GM12878 (cell line): ENCODE measurements around the gene KCNA3. TPM values are rescaled to one million over a fixed set of nuclear protein-coding genes. Genes with fewer than 3 reads are reported as not detected.

Source experiments
- ATAC-seq: fragments of 200-7000 bp; cut with Tn5 transposase; 3 replicates; pipeline ENCODE4 v1.9.1; 2020; ENCODE audit warnings: mild to moderate bottlenecking, moderate library complexity
- Bru-seq: library from RNA; stranded (reverse); fragments of 400-500 nt; gene quantifications from one replicate; lab custom pipeline; 2021; lab: Mats Ljungman, UMichigan
- BruChase-seq, 2 experiments: library from RNA; stranded (reverse); fragments of 400-500 nt; gene quantifications; one replicate each; lab custom pipeline; 2021; lab: Mats Ljungman, UMichigan
- BruUV-seq: library from RNA; stranded (reverse); fragments of 400-500 nt; replicated peaks from 2 replicates; lab custom pipeline; 2021; lab: Mats Ljungman, UMichigan
- CTCF ChIA-PET: fragments of 300-600 bp; sonication (Branson Sonifier 250); formaldehyde crosslinking; extraction: SDS; loops from one replicate; lab custom pipeline; 2021; ENCODE audit warnings: inconsistent platforms; lab: Yijun Ruan, JAX
- POLR2A ChIA-PET: fragments of 350-600 bp; formaldehyde crosslinking; extraction: SDS; loops from one replicate; lab custom pipeline; 2021; ENCODE audit warnings: inconsistent platforms; lab: Charles Lee
- RAD21 ChIA-PET: fragments of 300-600 bp; sonication (Branson Sonifier 250); formaldehyde crosslinking; loops from one replicate; lab custom pipeline; 2023; ENCODE audit warnings: antibody characterized with exemption; ENCODE audit not compliant: unreplicated experiment; lab: Charles Lee
- SMC1A ChIA-PET: fragments of 300-600 bp; sonication (Branson Sonifier 250); formaldehyde crosslinking; loops from one replicate; lab custom pipeline; 2023; ENCODE audit not compliant: unreplicated experiment, uncharacterized antibody; lab: Charles Lee
- DNase-seq: peaks from one replicate; pipeline ENCODE4 v3.0.0-alpha.2; 2011; ENCODE audit warnings: low read depth, low spot score
- FAIRE-seq: peaks from 3 replicates; lab custom pipeline; 2011; peaks lifted over from hg19 to GRCh38; lab: Jason Lieb, UNC
- H2AFZ ChIP-seq: 2 replicates; pipeline ENCODE4 v1.6.0; 2011; ENCODE audit warnings: low read depth, low read length, control low read depth; ENCODE audit not compliant: control insufficient read depth
- H3K27ac ChIP-seq: 2 replicates; pipeline ENCODE4 v1.5.1; 2011; ENCODE audit warnings: control low read depth; ENCODE audit not compliant: control insufficient read depth, insufficient read depth
- H3K27me3 ChIP-seq, 2 experiments: replicated peaks in 1 of 2; 2 replicates each; pipeline versions ENCODE4 v1.6.0 to v1.6.1; 2011; ENCODE audit warnings: low read length in 1 of 2; ENCODE audit not compliant: control insufficient read depth in 2 of 2, insufficient read depth in 2 of 2
- H3K36me3 ChIP-seq, 2 experiments: 2 replicates each; pipeline ENCODE4 v1.5.1; 2011; ENCODE audit warnings: low read length in 1 of 2; ENCODE audit not compliant: control insufficient read depth in 2 of 2, insufficient read depth in 2 of 2
- H3K4me1 ChIP-seq: 2 replicates; pipeline ENCODE4 v1.6.1; 2011; ENCODE audit warnings: mild to moderate bottlenecking, low read length, moderate library complexity, mixed read lengths; ENCODE audit not compliant: control insufficient read depth, insufficient read depth
- H3K4me2 ChIP-seq: 2 replicates; pipeline ENCODE4 v1.6.0; 2011; ENCODE audit warnings: control low read depth; ENCODE audit not compliant: control insufficient read depth, insufficient read depth
- H3K4me3 ChIP-seq: fragments of 200-600 bp; sonication (generic); 2 replicates; pipeline ENCODE4 v1.5.1; 2016
- H3K79me2 ChIP-seq: 2 replicates; pipeline ENCODE4 v1.6.0; 2011; ENCODE audit warnings: low read length; ENCODE audit not compliant: control insufficient read depth, insufficient read depth
- H3K9ac ChIP-seq: 2 replicates; pipeline ENCODE4 v1.8.0; 2011; ENCODE audit warnings: low read length, control low read depth, mixed read lengths; ENCODE audit not compliant: control insufficient read depth, insufficient read depth
- H3K9me3 ChIP-seq: replicated peaks from 3 replicates; pipeline ENCODE4 v1.5.1; 2011; ENCODE audit warnings: mild to moderate bottlenecking, low read length; ENCODE audit not compliant: control insufficient read depth, insufficient read depth
- H4K20me1 ChIP-seq: 2 replicates; pipeline ENCODE4 v1.6.0; 2011; ENCODE audit not compliant: control insufficient read depth, insufficient read depth
- BHLHE40 ChIP-seq, 2 experiments: fragments of 450-650 bp in 1 of 2; IDR thresholded peaks; 2 replicates each; pipeline ENCODE4 v1.6.1; 2011 to 2017; ENCODE audit warnings: low read depth in 2 of 2, borderline replicate concordance in 1 of 2, improper control_type of control experiment in 1 of 2, low read length in 1 of 2, mild to moderate bottlenecking in 1 of 2
- CBFB ChIP-seq: IDR thresholded peaks from 2 replicates; pipeline ENCODE4 v1.6.1; 2016; ENCODE audit warnings: antibody characterized with exemption, low read depth
- CREB1 ChIP-seq: IDR thresholded peaks from 2 replicates; pipeline ENCODE4 v1.6.1; 2012; ENCODE audit warnings: low read depth, mild to moderate bottlenecking, inconsistent platforms
- DPF2 ChIP-seq: fragments of 450-650 bp; IDR thresholded peaks from 2 replicates; pipeline ENCODE4 v1.6.1; 2017; ENCODE audit warnings: mild to moderate bottlenecking
- EGR1 ChIP-seq, 2 experiments: IDR thresholded peaks; 1 replicate in 1 of 2; 2 replicates in 1 of 2; pipeline ENCODE4 v1.6.1; 2011 to 2012; ENCODE audit warnings: low read depth in 2 of 2, low read length in 2 of 2, borderline replicate concordance in 1 of 2, mild to moderate bottlenecking in 1 of 2, moderate library complexity in 1 of 2
- GATAD2B ChIP-seq: fragments of 450-650 bp; conservative IDR thresholded peaks from 2 replicates; pipeline ENCODE4 v1.6.1; 2017; ENCODE audit warnings: low read depth, mild to moderate bottlenecking, moderate library complexity
- IKZF1 ChIP-seq: fragments of 450-650 bp; conservative IDR thresholded peaks from 2 replicates; pipeline ENCODE4 v1.6.1; 2017; ENCODE audit warnings: antibody characterized with exemption, mild to moderate bottlenecking
- LARP7 ChIP-seq: fragments of 450-650 bp; IDR thresholded peaks from 2 replicates; pipeline ENCODE4 v1.6.1; 2017; ENCODE audit warnings: mild to moderate bottlenecking
- MAX ChIP-seq: IDR thresholded peaks from 2 replicates; pipeline ENCODE4 v1.6.1; 2012; ENCODE audit warnings: low read depth, low read length, improper control_type of control experiment
- POLR2A ChIP-seq: IDR thresholded peaks from 2 replicates; pipeline ENCODE4 v1.6.1; 2011; ENCODE audit warnings: low read depth, mild to moderate bottlenecking, low read length
- REST ChIP-seq: IDR thresholded peaks from 2 replicates; pipeline ENCODE4 v1.6.1; 2012; ENCODE audit warnings: mild to moderate bottlenecking, low read depth, low read length
- SMARCA5 ChIP-seq: fragments of 450-650 bp; IDR thresholded peaks from 2 replicates; pipeline ENCODE4 v1.6.1; 2017; ENCODE audit warnings: mild to moderate bottlenecking
- SREBF1 ChIP-seq: IDR thresholded peaks from 2 replicates; pipeline ENCODE4 v1.6.1; 2012; ENCODE audit warnings: mild to moderate bottlenecking, low read length
- TCF3 ChIP-seq: IDR thresholded peaks from 2 replicates; pipeline ENCODE4 v1.6.1; 2012; ENCODE audit warnings: low read depth, mild to moderate bottlenecking, low read length, borderline replicate concordance; ENCODE audit not compliant: insufficient read depth
- WGBS: methylation state at CpG from one replicate; pipeline ENCODE4 v1.1.6; 2016; ENCODE audit warnings: low lambda C conversion rate; ENCODE audit not compliant: insufficient replicate concordance, insufficient coverage; ENCODE audit errors: missing lambda C conversion rate; 5-methylcytosine and 5-hydroxymethylcytosine counted together
- in situ Hi-C: fragments of 300-500 bp; cut with MboI; formaldehyde crosslinking; loops from 9 replicates; pipeline ENCODE4 v1.14.3; 2018; ENCODE audit warnings: mixed read lengths
- intact Hi-C: fragments of 100-400 bp; cut with micrococcal nuclease; formaldehyde crosslinking; loops from one replicate; pipeline ENCODE4 v1.14.2; 2022; ENCODE audit not compliant: unreplicated experiment
- long read RNA-seq, 2 experiments: library from polyadenylated mRNA; unstranded; transcript quantifications; one replicate each; pipeline ENCODE4 v2.0.0, GENCODE V29; 2019 to 2020
- polyA minus RNA-seq, 3 experiments: library from RNA; depleted of rRNA, polyadenylated mRNA; stranded (reverse); fragments of >200 nt; gene quantifications; 2 replicates each; pipeline ENCODE4 v1.2.3, GENCODE V29; 2011
- polyA plus RNA-seq, 11 experiments: library from polyadenylated mRNA; depleted of rRNA in 4 of 11; unstranded in 6 of 11; stranded (reverse) in 5 of 11; fragments of >200 nt; fragmentation: Nextera tagmentation in 4 of 11; fragmentation: Illumina TruSeq in 1 of 11; extraction: Ambion mirVana in 4 of 11; extraction: Trizol in 1 of 11; gene quantifications; 1 replicate in 1 of 11; 2 replicates in 10 of 11; pipeline versions ENCODE4 v1.2.1 to v1.2.3, GENCODE V29; 2011 to 2016; ENCODE audit warnings: inconsistent platforms in 2 of 11, missing spikeins in 2 of 11, low read depth in 1 of 11
- total RNA-seq, 4 experiments: library from RNA; depleted of rRNA in 3 of 4; stranded (reverse); fragments of >200 nt in 3 of 4; fragmentation: Illumina TruSeq in 1 of 4; extraction: Trizol in 1 of 4; gene quantifications; 2 replicates each; pipeline versions ENCODE4 v1.2.1 to v1.2.3, GENCODE V29; 2013 to 2021

The KCNA3 gene
- total RNA-seq (2013; cell fraction: nucleolus; rRNA removed) = 5.5 and 5.9 TPM in 2 replicates
- total RNA-seq (2014; rRNA removed) (2.3 and 2.5 TPM in 2 replicates), total RNA-seq (2014; rRNA removed; fragmentation: Illumina TruSeq; extraction: Trizol) (1.7 TPM in 2 replicates), total RNA-seq (2021) (3.1 and 3.3 TPM in 2 replicates), polyA plus RNA-seq (2011; rRNA removed) (0.30 and 0.53 TPM in 2 replicates), polyA plus RNA-seq (2014; fragmentation: Illumina TruSeq; extraction: Trizol) (1.4 and 1.7 TPM in 2 replicates), polyA plus RNA-seq (2014; fragmentation: Nextera tagmentation; extraction: Ambion mirVana) (under 1 TPM; 0.10 to 0.26 TPM), polyA plus RNA-seq (2014; rRNA removed) (1.6 and 1.9 TPM in 2 replicates), polyA plus RNA-seq (2016; fragmentation: Nextera tagmentation; extraction: Ambion mirVana) (1 to 10 TPM; 1.6 to 1.7 TPM), polyA minus RNA-seq (2011; rRNA and poly(A)+ RNA removed) (1.8 and 2.3 TPM in 2 replicates), Bru-seq, nascent RNA (percentile 51 among the genes with signal in this experiment), BruChase-seq, experiment 1, labeled RNA remaining after a 6-hour chase (percentile 43 among the genes with signal in this experiment), BruChase-seq, experiment 2, labeled RNA remaining after a 2-hour chase (percentile 46 among the genes with signal in this experiment)
- polyA plus RNA-seq (2011; ENCODE audit: low read depth) = 0.89 TPM
- polyA plus RNA-seq (2011; cell fraction: cytosol; rRNA removed) = 0.45 and 0.46 TPM in 2 replicates
- polyA plus RNA-seq (2011; cell fraction: nucleus; rRNA removed) = 0.57 and 0.75 TPM in 2 replicates
- 1.0 and 1.6 TPM in 2 replicates for polyA plus RNA-seq (2012)
- 0.83 TPM in 1 of 2 replicates, not detected in the other for polyA minus RNA-seq (2011; cell fraction: cytosol; rRNA and poly(A)+ RNA removed)
- 1.8 and 3.3 TPM in 2 replicates for polyA minus RNA-seq (2011; cell fraction: nucleus; rRNA and poly(A)+ RNA removed)
- long read RNA-seq, experiment 1, partial matches to known transcripts = 0 of 1 reads
- long read RNA-seq, experiment 1, other reads (novel, unspliced or antisense) = 0 of 1 reads
- long read RNA-seq, experiment 2 = 0 reads

GRCh38 chr1:110674337-110675059, at the start of gene KCNA3:
Gene KCNA3, minus strand, starts transcription at chr1:110674940. Its CDS starts 131 bp downstream, at chr1:110674809.
- Histone ChIP-seq H3K79me2 (peaks cover 6% of the 10 kb centered on the region), H3K4me2 (peak within 1 kb of the TSS; percentile 99), H3K4me1 (peaks cover 29% of the 10 kb centered on the region), H3K27me3 (peaks cover 0 to 4% of the 10 kb centered on the region in 2 experiments; a peak in 2 of 4 replicates), H3K9ac (peak within 1 kb of the TSS; percentile 40), H3K4me3 (peak within 1 kb of the TSS; percentile 64), H2AFZ (peak within 1 kb of the TSS; percentile 79), H4K20me1 (no peaks in the 10 kb centered on the region), H3K27ac (no peak within 1 kb of the TSS), H3K36me3 (no peaks in the 10 kb centered on the region), H3K9me3 (no peaks in the 10 kb centered on the region; the same call in 2 of the 3 replicates)
- ChIA-PET POLR2A (no interaction called here), SMC1A (no interaction called here), RAD21 (no interaction called here), CTCF (interaction anchor here (1.2 kb wide), 1 partner anchor 40 kb away, joined by 3 read pairs; no protein-coding TSS in a partner anchor)
- TF ChIP-seq DPF2 (peak; percentile 59), CREB1 (no peak), CBFB (no peak), MAX (peak; percentile 9; the same call in 1 of the 2 replicates), LARP7 (peak; percentile 53; the same call in 1 of the 2 replicates), POLR2A (peak; percentile 48; the same call in 1 of the 2 replicates), GATAD2B (peak; percentile 62; the same call in 1 of the 2 replicates), EGR1 (IDR thresholded peaks at IDR 0.05; ENCODE audit: borderline replicate concordance in 1 of 2, low read depth in 2 of 2, low read length in 2 of 2) (peak in 1 of 2 experiments; percentile 80; a peak in 1 of 3 replicates), SMARCA5 (no peak), TCF3 (no peak), IKZF1 (peak; percentile 43; the same call in 1 of the 2 replicates), SREBF1 (no peak), BHLHE40 (IDR thresholded peaks at IDR 0.05; ENCODE audit: borderline replicate concordance in 1 of 2, low read depth in 2 of 2, low read length in 1 of 2) (peak in 1 of 2 experiments; percentile 8; a peak in 1 of 4 replicates), REST (no peak)
- ATAC-seq = peak; percentile 71
- in situ Hi-C loops = no loop called here
- FAIRE-seq = no peak
- no TSS peak for BruUV-seq
- under 1% methylated on average over 70 of the region's 97 CpGs for WGBS
- intact Hi-C loops = no loop called here
- no peak for DNase-seq
